MM.1S (cell line): ENCODE measurements around the gene CPT1C.

Experiments used
- DNase-seq: peaks from one replicate; pipeline ENCODE4 v3.0.0-alpha.2; 2015
- H2AFZ ChIP-seq: fragments of 300-600 bp; sonication (generic); 2 replicates; pipeline ENCODE4 v1.6.0; 2016; ENCODE audit warnings: antibody characterized with exemption, low read length
- H3F3A ChIP-seq: fragments of 300-600 bp; sonication (generic); 2 replicates; pipeline ENCODE4 v1.6.1; 2016; ENCODE audit warnings: mild to moderate bottlenecking, antibody characterized with exemption, low read length, moderate library complexity, mixed read lengths; ENCODE audit not compliant: insufficient read depth
- H3K27ac ChIP-seq: fragments of 300-600 bp; sonication (generic); 2 replicates; pipeline ENCODE4 v1.5.1; 2016; ENCODE audit warnings: mild to moderate bottlenecking, low read length
- H3K27me3 ChIP-seq: fragments of 300-600 bp; sonication (generic); replicated peaks from 2 replicates; pipeline ENCODE4 v1.6.0; 2016; ENCODE audit warnings: low read length; ENCODE audit not compliant: insufficient read depth
- H3K36me3 ChIP-seq: fragments of 300-600 bp; sonication (generic); replicated peaks from 2 replicates; pipeline ENCODE4 v1.6.1; 2016; ENCODE audit warnings: mild to moderate bottlenecking, low read length, mixed read lengths; ENCODE audit not compliant: insufficient read depth
- H3K4me1 ChIP-seq: fragments of 300-600 bp; sonication (generic); 2 replicates; pipeline ENCODE4 v1.6.1; 2016; ENCODE audit warnings: low read length, mixed read lengths
- H3K4me2 ChIP-seq: fragments of 300-600 bp; sonication (generic); 2 replicates; pipeline ENCODE4 v1.6.0; 2016; ENCODE audit warnings: low read depth, low read length
- H3K4me3 ChIP-seq: fragments of 300-600 bp; sonication (generic); 2 replicates; pipeline ENCODE4 v1.5.1; 2016; ENCODE audit warnings: low read length, mixed read lengths
- H3K79me2 ChIP-seq: fragments of 300-600 bp; sonication (generic); 2 replicates; pipeline ENCODE4 v1.6.1; 2016; ENCODE audit warnings: mixed run types, low read length, mixed read lengths
- H3K9ac ChIP-seq: fragments of 300-600 bp; sonication (generic); 2 replicates; pipeline ENCODE4 v1.6.1; 2016; ENCODE audit warnings: low read length, mixed read lengths
- H3K9me2 ChIP-seq: fragments of 300-600 bp; sonication (generic); replicated peaks from 2 replicates; pipeline ENCODE4 v1.6.1; 2016; ENCODE audit warnings: mild to moderate bottlenecking, low read length, mixed read lengths; ENCODE audit not compliant: insufficient read depth
- H3K9me3 ChIP-seq: fragments of 300-600 bp; sonication (generic); replicated peaks from 2 replicates; pipeline ENCODE4 v1.6.1; 2016; ENCODE audit warnings: mild to moderate bottlenecking, low read length, mixed read lengths; ENCODE audit not compliant: insufficient read depth
- H4K20me1 ChIP-seq: fragments of 300-600 bp; sonication (generic); 2 replicates; pipeline ENCODE4 v1.6.1; 2016; ENCODE audit warnings: mild to moderate bottlenecking, low read length, moderate library complexity, mixed read lengths; ENCODE audit not compliant: insufficient read depth
- EZH2 ChIP-seq: fragments of 300-600 bp; sonication (generic); optimal IDR thresholded peaks from 2 replicates; pipeline ENCODE3; 2017; ENCODE audit warnings: low read depth, mild to moderate bottlenecking, antibody characterized with exemption, low read length, mixed read lengths
- EZH2phosphoT487 ChIP-seq: fragments of 300-600 bp; sonication (generic); IDR thresholded peaks from 2 replicates; pipeline ENCODE4 v1.6.1; 2018; ENCODE audit warnings: antibody characterized with exemption, low read length
- TF ChIP-seq, protein P1 (sequence below): fragments of 300-600 bp; sonication (generic); IDR thresholded peaks from 2 replicates; pipeline ENCODE4 v1.5.1; 2016; ENCODE audit warnings: antibody characterized with exemption, low read length, mixed read lengths

CPT1C gene

DNA sequence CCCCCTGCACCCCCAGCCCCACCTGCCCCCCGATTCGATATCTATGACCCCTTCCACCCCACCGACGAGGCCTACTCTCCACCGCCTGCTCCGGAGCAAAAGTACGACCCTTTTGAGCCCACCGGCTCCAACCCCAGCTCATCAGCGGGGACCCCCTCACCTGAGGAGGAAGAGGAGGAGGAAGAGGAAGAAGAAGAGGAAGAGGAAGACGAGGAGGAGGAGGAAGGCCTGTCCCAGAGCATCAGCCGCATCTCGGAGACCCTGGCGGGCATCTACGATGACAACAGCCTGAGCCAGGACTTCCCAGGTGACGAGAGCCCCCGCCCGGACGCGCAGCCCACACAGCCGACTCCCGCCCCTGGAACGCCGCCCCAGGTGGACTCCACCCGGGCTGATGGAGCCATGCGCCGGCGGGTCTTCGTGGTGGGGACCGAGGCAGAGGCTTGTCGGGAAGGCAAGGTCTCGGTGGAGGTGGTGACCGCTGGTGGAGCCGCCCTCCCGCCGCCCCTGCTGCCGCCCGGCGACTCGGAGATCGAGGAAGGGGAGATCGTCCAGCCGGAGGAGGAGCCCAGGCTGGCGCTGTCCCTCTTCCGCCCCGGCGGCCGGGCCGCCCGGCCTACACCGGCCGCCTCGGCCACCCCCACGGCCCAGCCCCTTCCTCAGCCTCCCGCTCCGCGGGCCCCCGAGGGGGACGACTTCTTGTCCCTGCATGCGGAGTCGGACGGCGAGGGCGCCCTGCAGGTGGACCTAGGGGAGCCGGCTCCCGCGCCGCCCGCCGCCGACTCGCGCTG, 39.7 kb upstream of the CPT1C start:
- Histone ChIP-seq H3K4me2 (no peak overlapping the region), H3K9me2 (no peaks in the 10 kb centered on the region), H3K79me2 (peaks cover 33% of the 10 kb centered on the region), H2AFZ (no peak overlapping the region), H3K4me3 (no peak overlapping the region), H3K9me3 (no peaks in the 10 kb centered on the region), H3K36me3 (no peaks in the 10 kb centered on the region; the same call in 1 of the 2 replicates), H4K20me1 (no peaks in the 10 kb centered on the region), H3K9ac (no peak overlapping the region), H3K27ac (no peak overlapping the region), H3K4me1 (no peaks in the 10 kb centered on the region), H3K27me3 (no peaks in the 10 kb centered on the region), H3F3A (no peaks in the 10 kb centered on the region)
- no peak for DNase-seq
- TF ChIP-seq EZH2phosphoT487 (no peak), EZH2 (no peak)
- TF ChIP-seq, protein P1, sequence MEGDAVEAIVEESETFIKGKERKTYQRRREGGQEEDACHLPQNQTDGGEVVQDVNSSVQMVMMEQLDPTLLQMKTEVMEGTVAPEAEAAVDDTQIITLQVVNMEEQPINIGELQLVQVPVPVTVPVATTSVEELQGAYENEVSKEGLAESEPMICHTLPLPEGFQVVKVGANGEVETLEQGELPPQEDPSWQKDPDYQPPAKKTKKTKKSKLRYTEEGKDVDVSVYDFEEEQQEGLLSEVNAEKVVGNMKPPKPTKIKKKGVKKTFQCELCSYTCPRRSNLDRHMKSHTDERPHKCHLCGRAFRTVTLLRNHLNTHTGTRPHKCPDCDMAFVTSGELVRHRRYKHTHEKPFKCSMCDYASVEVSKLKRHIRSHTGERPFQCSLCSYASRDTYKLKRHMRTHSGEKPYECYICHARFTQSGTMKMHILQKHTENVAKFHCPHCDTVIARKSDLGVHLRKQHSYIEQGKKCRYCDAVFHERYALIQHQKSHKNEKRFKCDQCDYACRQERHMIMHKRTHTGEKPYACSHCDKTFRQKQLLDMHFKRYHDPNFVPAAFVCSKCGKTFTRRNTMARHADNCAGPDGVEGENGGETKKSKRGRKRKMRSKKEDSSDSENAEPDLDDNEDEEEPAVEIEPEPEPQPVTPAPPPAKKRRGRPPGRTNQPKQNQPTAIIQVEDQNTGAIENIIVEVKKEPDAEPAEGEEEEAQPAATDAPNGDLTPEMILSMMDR: no peak

DNA sequence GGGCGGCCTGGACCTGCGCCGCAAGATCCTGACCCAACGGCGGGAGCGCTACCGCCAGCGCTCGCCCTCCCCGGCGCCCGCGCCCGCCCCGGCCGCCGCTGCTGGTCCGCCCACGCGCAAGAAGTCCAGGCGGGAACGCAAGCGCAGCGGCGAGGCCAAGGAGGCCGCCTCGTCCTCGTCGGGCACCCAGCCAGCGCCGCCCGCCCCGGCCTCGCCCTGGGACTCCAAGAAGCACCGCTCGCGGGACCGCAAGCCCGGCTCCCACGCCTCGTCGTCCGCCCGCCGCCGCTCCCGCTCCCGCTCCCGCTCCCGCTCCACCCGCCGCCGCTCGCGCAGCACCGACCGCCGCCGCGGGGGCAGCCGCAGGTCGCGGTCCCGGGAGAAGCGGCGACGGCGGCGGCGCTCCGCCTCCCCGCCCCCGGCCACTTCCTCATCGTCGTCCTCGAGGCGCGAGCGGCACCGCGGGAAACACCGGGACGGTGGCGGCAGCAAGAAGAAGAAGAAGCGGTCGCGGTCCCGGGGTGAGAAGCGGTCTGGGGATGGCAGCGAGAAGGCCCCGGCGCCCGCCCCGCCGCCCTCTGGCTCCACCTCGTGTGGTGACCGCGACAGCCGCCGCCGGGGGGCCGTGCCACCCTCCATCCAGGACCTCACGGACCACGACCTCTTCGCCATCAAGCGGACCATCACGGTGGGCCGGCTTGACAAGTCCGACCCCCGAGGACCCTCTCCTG, 38.9 kb upstream of the CPT1C start:
- H3K27ac ChIP-seq: no peak overlapping the region
- H3K9ac ChIP-seq: no peak overlapping the region
- H2AFZ ChIP-seq: no peak overlapping the region
- peaks cover 25% of the 10 kb centered on the region for H3K79me2 ChIP-seq
- no peaks in the 10 kb centered on the region for H3F3A ChIP-seq
- no peaks in the 10 kb centered on the region for H3K4me1 ChIP-seq
- no peak for DNase-seq
- no peak overlapping the region for H3K4me3 ChIP-seq
- no peaks in the 10 kb centered on the region for H3K9me3 ChIP-seq
- no peak for TF ChIP-seq EZH2
- no peak for TF ChIP-seq EZH2phosphoT487
- TF ChIP-seq, protein P1: no peak
- H3K9me2 ChIP-seq: no peaks in the 10 kb centered on the region
- H4K20me1 ChIP-seq: no peaks in the 10 kb centered on the region
- H3K27me3 ChIP-seq: no peaks in the 10 kb centered on the region
- H3K36me3 ChIP-seq: no peaks in the 10 kb centered on the region; the same call in 1 of the 2 replicates
- H3K4me2 ChIP-seq: no peak overlapping the region

DNA sequence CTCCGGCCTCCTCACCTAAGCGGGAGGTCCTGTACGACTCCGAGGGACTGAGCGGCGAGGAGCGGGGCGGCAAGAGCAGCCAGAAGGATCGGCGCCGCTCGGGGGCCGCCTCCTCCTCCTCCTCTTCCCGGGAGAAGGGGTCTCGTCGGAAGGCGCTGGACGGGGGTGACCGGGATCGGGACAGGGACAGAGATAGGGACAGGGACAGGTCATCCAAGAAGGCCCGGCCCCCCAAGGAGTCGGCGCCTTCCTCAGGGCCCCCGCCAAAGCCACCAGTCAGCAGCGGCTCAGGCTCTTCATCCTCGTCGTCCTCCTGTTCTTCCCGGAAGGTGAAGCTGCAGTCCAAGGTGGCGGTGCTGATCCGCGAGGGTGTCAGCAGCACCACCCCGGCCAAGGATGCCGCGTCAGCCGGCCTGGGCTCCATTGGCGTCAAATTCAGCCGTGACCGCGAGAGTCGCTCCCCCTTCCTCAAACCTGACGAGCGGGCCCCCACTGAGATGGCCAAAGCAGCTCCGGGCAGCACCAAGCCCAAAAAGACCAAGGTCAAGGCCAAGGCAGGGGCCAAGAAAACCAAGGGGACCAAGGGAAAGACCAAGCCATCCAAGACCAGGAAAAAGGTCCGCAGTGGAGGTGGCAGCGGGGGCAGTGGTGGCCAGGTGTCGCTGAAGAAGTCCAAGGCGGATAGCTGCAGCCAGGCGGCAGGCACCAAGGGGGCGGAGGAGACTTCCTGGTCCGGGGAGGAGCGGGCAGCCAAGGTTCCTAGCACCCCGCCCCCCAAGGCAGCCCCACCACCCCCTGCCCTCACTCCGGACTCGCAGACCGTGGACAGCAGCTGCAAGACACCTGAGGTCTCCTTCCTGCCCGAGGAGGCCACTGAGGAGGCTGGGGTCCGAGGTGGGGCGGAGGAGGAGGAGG, 38.1 kb upstream of the CPT1C start:
- Histone ChIP-seq H2AFZ (no peak overlapping the region), H3K27ac (no peak overlapping the region), H4K20me1 (no peaks in the 10 kb centered on the region), H3K79me2 (peaks cover 20% of the 10 kb centered on the region), H3K4me1 (no peaks in the 10 kb centered on the region), H3F3A (no peaks in the 10 kb centered on the region), H3K4me2 (no peak overlapping the region), H3K27me3 (no peaks in the 10 kb centered on the region), H3K4me3 (no peak overlapping the region), H3K9ac (no peak overlapping the region), H3K9me3 (no peaks in the 10 kb centered on the region), H3K36me3 (no peaks in the 10 kb centered on the region; the same call in 1 of the 2 replicates), H3K9me2 (no peaks in the 10 kb centered on the region)
- DNase-seq: no peak
- TF ChIP-seq EZH2phosphoT487: no peak
- TF ChIP-seq, protein P1: no peak
- TF ChIP-seq EZH2: no peak
